Measurements from ENCODE around the gene NAV2. TPM values are rescaled to one million over a fixed set of nuclear protein-coding genes. Genes with fewer than 3 reads are reported as not detected.

NAV2 gene
- total and polyA plus RNA-seq, 11 donors: 7.6 to 46.5 (median 20.2) TPM

DNA sequence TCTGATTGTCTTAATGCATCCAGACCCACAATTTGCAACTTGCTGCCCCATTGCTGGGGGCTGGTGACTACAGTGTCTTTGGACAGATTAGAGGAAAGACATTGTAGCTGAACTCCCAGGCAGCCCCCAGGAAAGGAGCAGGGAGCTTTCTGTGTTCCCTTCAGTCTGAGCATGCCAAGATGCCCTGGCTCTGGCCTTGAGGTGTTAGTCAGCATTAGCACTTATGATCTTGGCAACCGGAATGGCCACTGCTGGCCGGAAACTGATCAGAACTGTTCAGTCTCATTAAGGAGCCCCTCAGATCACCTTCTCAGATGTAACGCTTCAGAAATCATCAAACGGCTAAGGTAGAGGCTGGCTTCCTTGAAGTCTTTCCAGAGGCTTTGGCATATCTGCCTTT, 195.2 kb downstream of the NAV2 start:
- DNase-seq (peak in 1 of 5 donors; percentile 38), ATAC-seq (peak in 1 of 4 donors; percentile 37)
- no peak overlapping the region for H3K27ac ChIP-seq
- no peaks in the 10 kb centered on the region for H3K9me3 ChIP-seq
- no peak overlapping the region for H3K4me3 ChIP-seq
- H3K27me3 ChIP-seq: no peaks in the 10 kb centered on the region
- peaks cover 0 to 4% (median 0%) of the 10 kb centered on the region in 9 donors for H3K36me3 ChIP-seq
- H3K4me1 ChIP-seq: peaks cover 0 to 31% (median 7%) of the 10 kb centered on the region in 12 donors
- WGBS, 4 donors: 47 to 74% (median 64%) methylated on average over 3 to 4 of the region's 4 CpGs
- TF ChIP-seq, protein P1, sequence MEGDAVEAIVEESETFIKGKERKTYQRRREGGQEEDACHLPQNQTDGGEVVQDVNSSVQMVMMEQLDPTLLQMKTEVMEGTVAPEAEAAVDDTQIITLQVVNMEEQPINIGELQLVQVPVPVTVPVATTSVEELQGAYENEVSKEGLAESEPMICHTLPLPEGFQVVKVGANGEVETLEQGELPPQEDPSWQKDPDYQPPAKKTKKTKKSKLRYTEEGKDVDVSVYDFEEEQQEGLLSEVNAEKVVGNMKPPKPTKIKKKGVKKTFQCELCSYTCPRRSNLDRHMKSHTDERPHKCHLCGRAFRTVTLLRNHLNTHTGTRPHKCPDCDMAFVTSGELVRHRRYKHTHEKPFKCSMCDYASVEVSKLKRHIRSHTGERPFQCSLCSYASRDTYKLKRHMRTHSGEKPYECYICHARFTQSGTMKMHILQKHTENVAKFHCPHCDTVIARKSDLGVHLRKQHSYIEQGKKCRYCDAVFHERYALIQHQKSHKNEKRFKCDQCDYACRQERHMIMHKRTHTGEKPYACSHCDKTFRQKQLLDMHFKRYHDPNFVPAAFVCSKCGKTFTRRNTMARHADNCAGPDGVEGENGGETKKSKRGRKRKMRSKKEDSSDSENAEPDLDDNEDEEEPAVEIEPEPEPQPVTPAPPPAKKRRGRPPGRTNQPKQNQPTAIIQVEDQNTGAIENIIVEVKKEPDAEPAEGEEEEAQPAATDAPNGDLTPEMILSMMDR (IDR thresholded peaks at IDR 0.05): no peak
- intact Hi-C loops (cut with DNase I): loop anchor here in 1 of 10 donors (5.0 kb wide), 1 partner anchor 166 kb away; no protein-coding TSS in a partner anchor

DNA sequence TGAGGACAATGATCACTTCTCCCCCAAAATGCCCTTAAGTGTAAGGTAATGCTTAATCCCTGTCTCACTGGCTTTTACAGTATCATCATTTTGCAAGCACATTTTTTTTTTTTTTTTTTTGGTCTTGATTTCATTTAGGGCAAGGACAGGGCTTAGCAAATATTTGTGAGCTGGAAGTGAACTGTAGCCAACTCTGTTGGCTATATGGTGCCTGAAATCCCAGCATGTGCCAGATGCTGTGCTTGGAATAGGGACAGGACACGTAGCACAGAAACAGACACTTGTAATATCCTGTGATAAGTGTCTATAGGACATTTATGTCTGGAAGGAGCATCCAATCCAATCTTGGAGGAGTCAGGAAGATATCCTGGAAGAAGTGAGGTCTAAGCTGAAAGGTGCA, 198.3 kb downstream of the NAV2 start:
- Histone ChIP-seq H3K27me3 (no peaks in the 10 kb centered on the region), H3K4me1 (peaks cover 0 to 34% (median 14%) of the 10 kb centered on the region in 12 donors), H3K4me3 (no peak overlapping the region), H3K36me3 (peaks cover 0 to 5% (median 0%) of the 10 kb centered on the region in 9 donors), H3K9me3 (no peaks in the 10 kb centered on the region), H3K27ac (no peak overlapping the region)
- intact Hi-C loops (cut with DNase I): no loop called here
- 38 to 67% (median 57%) methylated on average over 1 of the region's 1 CpG for WGBS, 4 donors
- no peak for DNase-seq
- no peak for TF ChIP-seq POLR2A (IDR thresholded peaks at IDR 0.05)
- TF ChIP-seq, protein P1 (IDR thresholded peaks at IDR 0.05): no peak
- no peak for ATAC-seq

DNA sequence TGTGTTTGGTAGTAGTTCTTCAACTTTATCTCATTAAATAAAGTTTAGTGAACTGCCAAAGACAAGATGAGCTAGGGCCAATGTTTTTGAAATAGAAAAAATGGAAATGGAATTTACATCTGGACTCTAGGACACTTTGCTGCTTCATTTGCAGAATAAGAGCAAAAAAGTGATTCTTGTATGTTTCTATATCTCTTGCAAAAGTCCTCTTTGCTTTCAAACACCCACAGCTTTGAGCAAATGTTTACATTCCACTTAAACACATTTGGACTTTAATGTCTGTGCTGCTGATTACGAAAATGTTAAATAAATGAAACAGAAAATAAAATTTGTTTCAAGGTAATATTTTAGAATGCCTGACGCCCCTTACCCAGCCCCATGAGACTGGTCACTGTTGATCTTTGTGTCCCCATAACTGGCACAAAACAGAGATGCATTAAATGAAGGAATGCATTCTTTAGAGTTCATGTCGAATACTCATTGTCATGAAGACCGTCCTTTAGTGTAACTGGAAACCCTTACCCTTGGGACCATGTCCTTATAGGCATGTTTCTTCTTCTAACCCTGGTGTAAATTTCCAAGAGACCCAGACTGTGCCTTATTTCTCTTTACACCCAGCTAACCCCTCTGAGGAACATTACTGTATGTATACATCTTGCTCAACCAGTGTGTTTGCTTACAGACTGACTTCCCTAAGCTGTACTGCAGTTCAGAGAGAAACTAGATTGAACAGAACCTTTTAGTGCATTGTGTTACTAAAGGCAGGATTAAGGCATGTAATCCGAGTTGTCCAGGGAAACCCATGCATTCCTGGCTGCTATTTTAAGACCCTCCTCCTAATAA, 199.7 kb downstream of the NAV2 start:
- DNase-seq (no peak), ATAC-seq (no peak)
- Histone ChIP-seq H3K36me3 (peaks cover 0 to 8% (median 0%) of the 10 kb centered on the region in 9 donors), H3K9me3 (no peaks in the 10 kb centered on the region), H3K27me3 (no peaks in the 10 kb centered on the region), H3K4me3 (no peak overlapping the region), H3K27ac (peak overlapping the region in 1 of 12 donors; percentile 20), H3K4me1 (peaks cover 0 to 38% (median 14%) of the 10 kb centered on the region in 12 donors)
- TF ChIP-seq, protein P1 (IDR thresholded peaks at IDR 0.05): no peak
- TF ChIP-seq POLR2A (IDR thresholded peaks at IDR 0.05): no peak
- intact Hi-C loops (cut with DNase I): no loop called here
- 65 to 75% (median 68%) methylated on average over 5 of the region's 5 CpGs for WGBS, 4 donors
